Body of pancreas (tissue), 4 donors: Measurements from ENCODE around the gene CXCR6. TPM values are rescaled to one million over a fixed set of nuclear protein-coding genes. Genes with fewer than 3 reads are reported as not detected.

Source experiments
- ATAC-seq: fragments of 150-250 bp; one replicate; pipeline ENCODE4 v1.9.1; 2016
- DNase-seq, 4 donors: peaks; one replicate each; pipeline ENCODE4 v3.0.0-alpha.2; 2019
- H3K27ac ChIP-seq, 4 donors: fragments of 200-600 bp; sonication (generic); 1 replicate in 3 of 4; 2 replicates in 1 of 4; pipeline versions ENCODE4 v1.5.1 to v1.6.1; 2016 to 2019; ENCODE audit warnings: mild to moderate bottlenecking in 1 of 4, mixed read lengths in 1 of 4, moderate library complexity in 1 of 4
- H3K27me3 ChIP-seq, 2 donors: fragments of 200-600 bp; sonication (generic); one replicate each; pipeline ENCODE4 v1.6.0; 2016; ENCODE audit warnings: mild to moderate bottlenecking in 1 of 2
- H3K36me3 ChIP-seq, 2 donors: fragments of 200-600 bp; sonication (generic); replicated peaks in 1 of 2; 2 replicates each; pipeline ENCODE4 v1.5.1; 2016; ENCODE audit warnings: low read depth in 2 of 2; ENCODE audit not compliant: insufficient read depth in 1 of 2
- H3K4me1 ChIP-seq: fragments of 200-600 bp; sonication (generic); one replicate; pipeline ENCODE4 v1.6.0; 2016
- H3K4me3 ChIP-seq, 2 donors: fragments of 200-600 bp; sonication (generic); 1 replicate in 1 of 2; 2 replicates in 1 of 2; pipeline ENCODE4 v1.5.1; 2016 to 2019
- H3K9me3 ChIP-seq, 3 donors: fragments of 200-600 bp; sonication (generic); 1 replicate in 2 of 3; 2 replicates in 1 of 3; pipeline ENCODE4 v1.5.1; 2016
- POLR2A ChIP-seq, 3 donors: fragments of 450-650 bp; IDR thresholded peaks; one replicate each; pipeline ENCODE4 v1.6.1; 2016; ENCODE audit warnings: antibody characterized with exemption in 3 of 3, mild to moderate bottlenecking in 2 of 3
- WGBS, 2 donors: methylation state at CpG; one replicate each; pipeline ENCODE4 v1.1.5; 2017; 5-methylcytosine and 5-hydroxymethylcytosine counted together
- intact Hi-C: fragments of 100-400 bp; cut with DNase I; formaldehyde crosslinking; loops from one replicate; pipeline ENCODE4 v1.15.1; 2023
- total RNA-seq, 2 donors: library from RNA; depleted of rRNA; stranded (reverse); fragments of >200 nt; gene quantifications; one replicate each; pipeline ENCODE4 v1.1.0, GENCODE V29; 2016
- TF ChIP-seq, protein P1 (sequence below), 7 experiments: fragments of 450-650 bp in 4 of 7; fragments of 200-600 bp in 3 of 7; sonication (generic) in 3 of 7; IDR thresholded peaks; one replicate each; pipeline ENCODE4 v1.5.1; 2016 to 2019; ENCODE audit warnings: antibody characterized with exemption in 7 of 7

Gene CXCR6
- total RNA-seq, 2 donors from 2014 or later, result 2.9 TPM; not detected in 1

DNA sequence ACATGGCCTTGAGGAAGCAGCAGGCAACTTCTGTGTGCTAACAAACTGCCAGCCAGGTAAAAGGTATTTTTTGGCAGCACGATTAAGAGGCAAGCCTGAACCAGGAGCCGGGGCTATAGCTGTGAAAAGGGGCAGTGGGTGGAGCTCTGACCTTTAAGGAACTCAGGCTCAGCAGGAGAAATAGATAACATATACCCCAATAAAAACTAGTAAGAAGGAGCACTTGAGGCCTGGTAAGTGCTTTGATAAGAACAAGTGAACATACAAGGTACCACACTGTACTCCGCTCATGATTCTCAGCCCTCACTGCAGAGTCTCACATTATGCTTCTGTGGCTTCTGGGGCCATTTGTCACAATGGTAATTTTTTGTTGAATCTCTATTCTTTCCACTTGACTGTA lies 46.9 kb downstream of the CXCR6 start:
- WGBS, 2 donors, result 20 to 48% methylated on average over 3 of the region's 3 CpGs
- ATAC-seq (no peak), DNase-seq (no peak)
- Histone ChIP-seq H3K4me1 (peaks cover 90% of the 10 kb centered on the region), H3K9me3 (no peaks in the 10 kb centered on the region), H3K36me3 (no peaks in the 10 kb centered on the region), H3K4me3 (no peak overlapping the region), H3K27me3 (no peaks in the 10 kb centered on the region), H3K27ac (peak overlapping the region in 2 of 4 donors; percentile 0 to 91)
- intact Hi-C loops, result no loop called here
- TF ChIP-seq, protein P1, sequence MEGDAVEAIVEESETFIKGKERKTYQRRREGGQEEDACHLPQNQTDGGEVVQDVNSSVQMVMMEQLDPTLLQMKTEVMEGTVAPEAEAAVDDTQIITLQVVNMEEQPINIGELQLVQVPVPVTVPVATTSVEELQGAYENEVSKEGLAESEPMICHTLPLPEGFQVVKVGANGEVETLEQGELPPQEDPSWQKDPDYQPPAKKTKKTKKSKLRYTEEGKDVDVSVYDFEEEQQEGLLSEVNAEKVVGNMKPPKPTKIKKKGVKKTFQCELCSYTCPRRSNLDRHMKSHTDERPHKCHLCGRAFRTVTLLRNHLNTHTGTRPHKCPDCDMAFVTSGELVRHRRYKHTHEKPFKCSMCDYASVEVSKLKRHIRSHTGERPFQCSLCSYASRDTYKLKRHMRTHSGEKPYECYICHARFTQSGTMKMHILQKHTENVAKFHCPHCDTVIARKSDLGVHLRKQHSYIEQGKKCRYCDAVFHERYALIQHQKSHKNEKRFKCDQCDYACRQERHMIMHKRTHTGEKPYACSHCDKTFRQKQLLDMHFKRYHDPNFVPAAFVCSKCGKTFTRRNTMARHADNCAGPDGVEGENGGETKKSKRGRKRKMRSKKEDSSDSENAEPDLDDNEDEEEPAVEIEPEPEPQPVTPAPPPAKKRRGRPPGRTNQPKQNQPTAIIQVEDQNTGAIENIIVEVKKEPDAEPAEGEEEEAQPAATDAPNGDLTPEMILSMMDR (IDR thresholded peaks at IDR 0.05), result no peak
- no peak for TF ChIP-seq POLR2A (IDR thresholded peaks at IDR 0.05)

DNA sequence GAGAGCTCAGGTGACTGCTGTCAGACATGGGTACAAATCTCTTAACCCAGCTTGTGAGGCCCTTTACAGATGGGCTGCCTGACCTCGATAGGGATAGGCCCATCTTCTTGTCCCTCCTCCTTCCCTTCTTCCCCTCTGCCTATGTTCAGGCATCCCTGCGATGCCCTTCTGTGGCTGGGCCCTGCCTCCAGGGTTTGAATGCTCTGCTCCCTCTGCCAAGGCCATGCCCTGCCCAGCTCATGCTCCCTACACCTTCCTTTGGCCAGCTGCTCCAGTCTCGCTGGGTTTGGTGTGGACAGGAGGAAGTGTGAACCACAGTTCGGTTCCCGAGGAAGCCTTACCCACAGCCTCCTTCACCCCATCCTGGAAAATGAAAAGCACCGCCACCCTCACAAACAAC lies 48.1 kb downstream of the CXCR6 start:
- Histone ChIP-seq H3K9me3 (no peaks in the 10 kb centered on the region), H3K27me3 (no peaks in the 10 kb centered on the region), H3K27ac (peak overlapping the region in 2 of 4 donors; percentile 17 to 31), H3K4me1 (peaks cover 84% of the 10 kb centered on the region), H3K36me3 (no peaks in the 10 kb centered on the region), H3K4me3 (no peak overlapping the region)
- ATAC-seq (no peak), DNase-seq (no peak)
- intact Hi-C loops, result no loop called here
- TF ChIP-seq, protein P1 (IDR thresholded peaks at IDR 0.05), result no peak
- no peak for TF ChIP-seq POLR2A (IDR thresholded peaks at IDR 0.05)
- WGBS, 2 donors, result 72 to 75% methylated on average over 6 of the region's 6 CpGs

DNA sequence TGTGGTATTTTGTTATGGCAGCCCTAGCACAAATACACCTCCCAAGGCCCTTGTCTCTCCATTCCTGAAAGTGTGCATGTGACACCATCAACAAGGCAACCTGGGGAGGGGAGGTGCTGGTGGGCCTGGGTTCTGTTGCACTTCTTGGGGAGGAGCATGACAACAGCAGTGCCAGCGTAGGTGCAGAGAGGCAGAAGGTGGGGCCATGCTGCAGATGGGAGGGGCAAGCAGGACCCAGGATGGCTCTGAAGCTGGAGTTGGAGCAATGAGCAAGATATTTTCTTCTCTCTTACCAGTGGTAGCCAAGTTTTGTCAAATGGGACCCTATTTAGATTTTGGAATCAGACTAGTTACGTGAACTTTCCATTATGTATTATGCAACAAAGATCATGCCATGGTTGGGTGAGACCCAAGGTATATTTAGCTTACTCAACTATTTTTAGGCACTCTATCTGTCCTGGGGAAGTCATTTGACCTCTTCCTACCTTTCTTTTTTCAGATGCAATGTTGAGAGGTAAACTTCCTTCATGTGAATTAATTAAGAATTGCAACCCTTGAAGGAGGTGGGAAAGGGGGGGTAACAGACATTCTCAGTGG lies 49.0 kb downstream of the CXCR6 start:
- intact Hi-C loops, result no loop called here
- Histone ChIP-seq H3K36me3 (no peaks in the 10 kb centered on the region), H3K4me3 (no peak overlapping the region), H3K9me3 (no peaks in the 10 kb centered on the region), H3K27me3 (no peaks in the 10 kb centered on the region), H3K4me1 (peaks cover 75% of the 10 kb centered on the region), H3K27ac (peak overlapping the region in 3 of 4 donors; percentile 9 to 31 (median 17))
- DNase-seq, result no peak
- no peak for ATAC-seq
- TF ChIP-seq, protein P1 (IDR thresholded peaks at IDR 0.05), result no peak
- TF ChIP-seq POLR2A (IDR thresholded peaks at IDR 0.05), result no peak
- WGBS, 2 donors, result 21 to 47% methylated on average over 2 of the region's 2 CpGs

DNA sequence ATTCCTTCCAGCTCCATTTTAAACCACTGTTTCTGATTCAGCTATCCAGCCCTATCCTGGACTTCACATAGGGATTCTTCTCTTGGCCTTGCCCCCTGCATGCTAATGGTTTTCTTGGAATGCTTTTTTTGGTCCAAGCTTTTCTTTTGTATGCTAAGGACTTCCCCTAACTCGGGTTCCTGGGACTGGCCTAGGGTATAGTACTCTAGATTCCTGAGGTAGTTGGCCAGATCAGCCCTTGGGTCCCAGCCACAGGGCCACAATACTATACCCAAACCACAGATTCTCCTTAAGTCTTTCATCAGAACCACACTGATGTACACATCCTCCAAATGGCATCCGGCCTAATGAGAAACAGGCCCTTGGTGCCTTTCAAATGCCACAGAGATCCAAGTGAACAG lies 49.6 kb downstream of the CXCR6 start:
- H3K4me3 ChIP-seq, result no peak overlapping the region

More for the DNA sequence above, 49.6 kb downstream of the CXCR6 start:
- DNase-seq (no peak), ATAC-seq (no peak)
- Histone ChIP-seq H3K27me3 (no peaks in the 10 kb centered on the region), H3K27ac (peak overlapping the region in 1 of 4 donors; percentile 49), H3K4me1 (peaks cover 69% of the 10 kb centered on the region), H3K9me3 (no peaks in the 10 kb centered on the region), H3K36me3 (no peaks in the 10 kb centered on the region)
- WGBS, 2 donors, result 44 to 60% methylated on average over 2 of the region's 2 CpGs
- intact Hi-C loops, result no loop called here
- no peak for TF ChIP-seq POLR2A (IDR thresholded peaks at IDR 0.05)
- TF ChIP-seq, protein P1 (IDR thresholded peaks at IDR 0.05), result no peak
